Lung (tissue), 12 donors: Measurements from ENCODE around the gene CRYAB. TPM values are rescaled to one million over a fixed set of nuclear protein-coding genes. Genes with fewer than 3 reads are reported as not detected.
A peak's percentile ranks its signal among the peaks of the same experiment; 100 is the strongest.

Experiments
- ATAC-seq: fragments of 200-7000 bp; cut with Tn5 transposase; one replicate; pipeline ENCODE4 v1.9.1; 2020; ENCODE audit warnings: moderate number of reproducible peaks; ENCODE audit not compliant: insufficient read depth, low FRiP score
- DNase-seq, 3 donors: peaks; one replicate each; pipeline ENCODE4 v3.0.0-alpha.2; 2013 to 2017
- H3K27ac ChIP-seq, 2 donors: one replicate each; pipeline ENCODE4 v1.5.1; 2013; ENCODE audit warnings: mild to moderate bottlenecking in 2 of 2, moderate library complexity in 2 of 2, control low read depth in 1 of 2, inconsistent platforms in 1 of 2, low read depth in 1 of 2, low read length in 1 of 2
- H3K27me3 ChIP-seq, 3 donors: one replicate each; pipeline ENCODE4 v1.5.1; 2013; ENCODE audit warnings: low read length in 2 of 3; ENCODE audit not compliant: control insufficient read depth in 3 of 3, insufficient read depth in 3 of 3
- H3K36me3 ChIP-seq, 4 donors: one replicate each; pipeline ENCODE4 v1.5.1; 2013; ENCODE audit warnings: low read length in 4 of 4, mild to moderate bottlenecking in 1 of 4, moderate library complexity in 1 of 4; ENCODE audit not compliant: control insufficient read depth in 4 of 4, insufficient read depth in 4 of 4
- H3K4me1 ChIP-seq, 5 donors: one replicate each; pipeline ENCODE4 v1.5.1; 2013; ENCODE audit warnings: low read length in 5 of 5, mild to moderate bottlenecking in 2 of 5, moderate library complexity in 1 of 5; ENCODE audit not compliant: control insufficient read depth in 5 of 5, insufficient read depth in 5 of 5
- H3K4me3 ChIP-seq: one replicate; pipeline ENCODE4 v1.5.1; 2013; ENCODE audit warnings: mild to moderate bottlenecking, control low read depth, moderate library complexity
- H3K9ac ChIP-seq, 2 donors: one replicate each; pipeline ENCODE4 v1.5.1; 2013; ENCODE audit warnings: low read length in 2 of 2, control low read depth in 1 of 2; ENCODE audit not compliant: insufficient read depth in 1 of 2
- H3K9me3 ChIP-seq, 4 donors: one replicate each; pipeline ENCODE4 v1.5.1; 2013; ENCODE audit warnings: low read length in 3 of 4, mild to moderate bottlenecking in 1 of 4, moderate library complexity in 1 of 4; ENCODE audit not compliant: control insufficient read depth in 4 of 4, insufficient read depth in 3 of 4
- CTCF ChIP-seq: IDR thresholded peaks from 2 replicates; pipeline ENCODE4 v1.5.1; 2012; ENCODE audit warnings: mild to moderate bottlenecking; ENCODE audit errors: control extremely low read depth, extremely low read depth
- WGBS, 2 donors: extraction: QIAGEN DNeasy Blood & Tissue Kit; methylation state at CpG; one replicate each; pipeline ENCODE4 v1.1.7; 2013; 5-methylcytosine and 5-hydroxymethylcytosine counted together
- polyA plus RNA-seq, 2 donors: library from polyadenylated mRNA; stranded (reverse); fragments of 200-250 nt; gene quantifications; one replicate each; pipeline ENCODE4 v1.2.1, GENCODE V29; 2013
- total RNA-seq, 2 donors: library from RNA; depleted of rRNA in 1 of 2; stranded (reverse); fragments of >200 nt in 1 of 2; gene quantifications; one replicate each; pipeline ENCODE4 v1.2.1, GENCODE V29; 2014 to 2021
- donor health status: control.
- donor health status: control.
- donor health status: Bipolar disorder and iron deficiency.
- donor health status: healthy.
- donor health status: DM: yes; HTN: yes; CAD: no.

The CRYAB gene
- total and polyA plus RNA-seq, 4 donors: 12.0 to 73.0 (median 60.8) TPM

- peak overlapping the region in 1 of 2 donors; percentile 92 for H3K27ac ChIP-seq
These were observed 2.2 kb downstream of the CRYAB start for GRCh38 chr11:111909378-111909777.

GRCh38 chr11:111908639-111909305, 2.8 kb downstream of the CRYAB start:
- H3K27me3 ChIP-seq: no peaks in the 10 kb centered on the region
- H3K9ac ChIP-seq: no peak overlapping the region
- WGBS, 2 donors: 83 to 87% methylated on average over 5 of the region's 5 CpGs
- H3K4me1 ChIP-seq: peaks cover 0 to 24% (median 9%) of the 10 kb centered on the region in 5 donors
- peaks cover 0 to 6% (median 0%) of the 10 kb centered on the region in 4 donors for H3K36me3 ChIP-seq
- H3K9me3 ChIP-seq: no peaks in the 10 kb centered on the region
- no peak for DNase-seq
- no peak for TF ChIP-seq CTCF
- no peak for ATAC-seq
- peak overlapping the region in 1 of 2 donors; percentile 92 for H3K27ac ChIP-seq
- no peak overlapping the region for H3K4me3 ChIP-seq

More at GRCh38 chr11:111909378-111909777, 2.2 kb downstream of the CRYAB start:
- no peaks in the 10 kb centered on the region for H3K9me3 ChIP-seq
- ATAC-seq (no peak), DNase-seq (no peak)
- peaks cover 0 to 30% (median 11%) of the 10 kb centered on the region in 5 donors for H3K4me1 ChIP-seq
- H3K36me3 ChIP-seq: peaks cover 0 to 6% (median 0%) of the 10 kb centered on the region in 4 donors
- no peak overlapping the region for H3K4me3 ChIP-seq
- no peak overlapping the region for H3K9ac ChIP-seq
- WGBS, 2 donors: 79 to 80% methylated on average over 5 of the region's 5 CpGs
- H3K27me3 ChIP-seq: no peaks in the 10 kb centered on the region
- no peak for TF ChIP-seq CTCF

- Histone ChIP-seq H3K27me3 (no peaks in the 10 kb centered on the region), H3K4me3 (no peak overlapping the region), H3K9me3 (no peaks in the 10 kb centered on the region), H3K27ac (peak overlapping the region in 1 of 2 donors; percentile 49), H3K4me1 (peaks cover 0 to 15% (median 4%) of the 10 kb centered on the region in 5 donors), H3K36me3 (peaks cover 0 to 6% (median 0%) of the 10 kb centered on the region in 4 donors), H3K9ac (no peak overlapping the region)
- ATAC-seq: no peak
- no peak for TF ChIP-seq CTCF
- DNase-seq: no peak
- 88 to 89% methylated on average over 1 of the region's 1 CpG for WGBS, 2 donors
These were observed 4.9 kb downstream of the CRYAB start for GRCh38 chr11:111906680-111907079.
